CD4-positive, alpha-beta T cell treated with Interleukin-17A for 4 hours (primary cell): ENCODE results near the gene AS3MT.
A peak's percentile ranks its signal among the peaks of the same experiment; 100 is the strongest.

ENCODE experiments used
- DNase-seq: peaks from one replicate; pipeline ENCODE4 v3.0.0-alpha.2; 2020; ENCODE audit warnings: mixed read lengths

Gene AS3MT

DNA sequence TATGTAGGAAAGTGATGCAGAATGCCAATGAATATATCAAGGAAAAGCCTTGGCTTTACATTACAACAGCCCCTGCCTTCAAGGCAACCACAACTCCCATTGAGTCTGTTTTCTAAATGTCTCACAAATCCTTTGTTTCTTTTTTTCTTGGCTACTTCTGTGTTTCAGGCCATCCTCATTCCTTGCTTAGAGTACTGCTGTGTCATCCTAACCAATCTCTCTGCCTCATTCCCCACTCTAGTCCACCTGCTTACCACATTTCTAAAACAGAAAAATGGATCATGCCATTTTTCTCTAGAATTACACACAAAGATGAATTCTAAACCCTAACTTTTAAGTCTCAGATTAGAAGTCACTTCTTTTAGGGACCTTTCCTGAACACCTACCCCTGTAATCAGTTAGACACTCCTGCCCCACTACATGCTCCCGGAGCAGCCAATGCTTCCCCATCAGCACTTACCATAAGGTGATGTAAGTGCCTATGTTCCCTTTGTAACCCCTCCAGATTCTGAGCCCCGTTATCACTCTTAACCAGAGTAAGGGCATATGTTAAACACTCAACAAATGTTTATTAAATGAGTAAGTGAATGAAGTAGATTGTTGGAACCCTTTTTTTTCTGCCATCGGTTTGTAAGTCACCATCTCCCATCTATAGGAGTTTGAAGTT, 12.4 kb upstream of the AS3MT start:
- no peak for DNase-seq

GRCh38 chr10:102859911-102860310, 9.4 kb upstream of the AS3MT start:
- DNase-seq: no peak

DNA sequence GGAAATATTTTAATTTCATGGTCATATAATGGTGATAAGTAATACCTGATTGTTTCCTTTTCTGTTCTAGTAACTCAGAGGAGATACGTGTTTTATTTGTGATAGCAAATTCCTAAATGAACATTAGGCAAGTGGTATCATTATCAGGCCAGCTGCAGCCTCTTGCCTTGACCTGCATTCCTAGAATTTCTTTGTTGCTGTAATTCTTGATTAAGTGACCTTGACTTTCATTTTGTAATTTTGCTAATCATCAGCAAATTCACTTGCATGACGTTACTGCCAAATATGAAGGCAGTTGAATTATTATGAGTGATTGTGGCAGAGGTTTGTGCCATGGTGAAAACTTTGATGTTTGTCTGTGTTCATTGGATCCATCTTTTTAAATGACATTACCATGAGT, 5.6 kb upstream of the AS3MT start:
- no peak for DNase-seq

DNA sequence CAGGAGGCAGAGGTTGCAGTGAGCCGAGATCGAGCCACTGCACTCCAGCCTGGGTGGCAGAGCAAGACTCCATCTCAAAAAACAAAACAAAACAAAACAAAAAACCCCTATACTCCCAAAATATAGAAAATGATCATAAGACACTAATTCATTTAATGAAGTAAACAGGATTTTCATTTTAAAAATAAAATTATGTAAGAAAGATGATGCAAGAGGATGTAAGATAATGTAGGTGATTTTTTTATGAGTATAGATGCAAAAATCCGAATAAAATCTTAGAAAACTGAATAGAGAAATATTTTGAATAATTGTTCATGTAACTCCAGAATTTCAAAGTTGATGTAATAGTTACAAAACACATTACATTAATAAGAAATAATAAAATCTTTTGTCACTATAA, 3.6 kb upstream of the AS3MT start:
- no peak for DNase-seq

- DNase-seq: no peak
Measured at GRCh38 chr10:102868911-102869257, 386 bp upstream of the AS3MT start.

DNA sequence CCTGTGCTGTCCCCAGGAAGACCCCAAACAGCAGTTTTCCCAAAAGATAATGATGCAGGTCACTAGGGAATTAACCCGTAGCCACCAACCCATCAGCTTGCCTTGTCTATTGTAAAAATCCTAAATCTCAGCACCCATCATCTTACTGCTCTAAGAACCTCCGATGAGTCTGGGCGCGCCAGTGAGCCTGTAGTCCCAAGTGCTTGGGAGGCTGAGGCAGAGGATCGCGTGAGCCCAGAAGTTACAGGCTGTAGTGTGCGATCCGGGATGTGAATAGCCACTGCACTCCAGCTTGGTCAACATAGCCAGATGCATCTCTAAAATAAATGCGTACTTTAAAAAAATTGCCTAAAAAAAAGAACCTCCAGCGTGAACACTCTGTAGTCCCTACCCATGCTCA, 951 bp downstream of the AS3MT start:
- DNase-seq: no peak

- no peak for DNase-seq
Measured at GRCh38 chr10:102872163-102872562, 2.9 kb downstream of the AS3MT start.

DNA sequence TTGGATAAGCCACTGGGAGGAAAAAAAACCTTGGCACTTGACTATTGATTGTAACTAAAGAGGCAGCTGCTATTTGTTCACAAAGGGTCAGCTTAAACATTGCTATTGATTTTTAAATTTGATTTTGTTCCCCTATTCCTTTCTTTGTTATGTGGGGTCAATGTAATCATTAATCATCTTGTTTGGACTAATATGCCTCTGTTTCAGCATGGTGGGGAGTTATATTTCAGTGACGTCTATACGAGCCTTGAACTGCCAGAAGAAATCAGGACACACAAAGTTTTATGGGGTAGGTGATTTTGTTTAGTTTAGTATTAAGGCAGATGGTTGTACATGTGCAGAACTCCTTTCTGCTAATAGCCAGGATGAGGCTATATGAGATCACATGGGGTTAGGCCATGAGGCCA, 7.5 kb downstream of the AS3MT start:
- DNase-seq: no peak

DNA sequence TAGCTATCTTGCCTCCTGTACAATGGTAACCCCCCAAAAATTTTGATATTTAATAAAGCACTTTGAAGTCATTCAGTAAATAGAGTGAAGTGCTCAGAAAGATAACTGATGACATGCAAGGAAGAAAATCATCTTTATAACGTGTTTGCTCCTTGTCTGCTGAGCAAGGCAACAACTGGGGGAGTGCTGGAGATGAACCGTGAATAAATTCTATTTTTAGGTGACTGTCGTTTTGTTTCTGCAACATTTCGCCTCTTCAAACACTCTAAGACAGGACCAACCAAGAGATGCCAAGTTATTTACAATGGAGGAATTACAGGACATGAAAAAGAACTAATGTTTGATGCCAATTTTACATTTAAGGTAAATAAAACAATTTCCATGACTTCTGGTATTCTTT, 9.4 kb downstream of the AS3MT start:
- DNase-seq: no peak

GRCh38 chr10:102880256-102880655, 11.0 kb downstream of the AS3MT start:
- no peak for DNase-seq

DNA sequence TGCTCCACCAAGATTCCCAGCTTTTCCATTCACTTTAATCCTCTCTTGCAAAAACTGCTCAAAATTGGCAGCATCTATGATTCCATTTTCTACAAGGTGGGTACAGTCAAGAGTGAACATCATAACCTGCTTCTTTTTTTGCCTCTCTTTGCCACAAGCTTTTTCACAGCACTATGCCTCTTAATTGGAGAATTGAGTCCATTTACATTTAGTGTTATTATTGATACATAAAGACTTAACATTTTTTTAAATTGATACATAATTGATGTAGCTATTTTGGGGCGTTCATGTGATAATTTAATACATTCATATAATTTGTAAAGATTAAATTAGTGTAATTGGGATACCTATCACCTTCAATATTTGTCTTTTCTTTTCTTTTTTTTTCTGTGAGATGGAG, 18.8 kb downstream of the AS3MT start:
- DNase-seq: no peak

DNA sequence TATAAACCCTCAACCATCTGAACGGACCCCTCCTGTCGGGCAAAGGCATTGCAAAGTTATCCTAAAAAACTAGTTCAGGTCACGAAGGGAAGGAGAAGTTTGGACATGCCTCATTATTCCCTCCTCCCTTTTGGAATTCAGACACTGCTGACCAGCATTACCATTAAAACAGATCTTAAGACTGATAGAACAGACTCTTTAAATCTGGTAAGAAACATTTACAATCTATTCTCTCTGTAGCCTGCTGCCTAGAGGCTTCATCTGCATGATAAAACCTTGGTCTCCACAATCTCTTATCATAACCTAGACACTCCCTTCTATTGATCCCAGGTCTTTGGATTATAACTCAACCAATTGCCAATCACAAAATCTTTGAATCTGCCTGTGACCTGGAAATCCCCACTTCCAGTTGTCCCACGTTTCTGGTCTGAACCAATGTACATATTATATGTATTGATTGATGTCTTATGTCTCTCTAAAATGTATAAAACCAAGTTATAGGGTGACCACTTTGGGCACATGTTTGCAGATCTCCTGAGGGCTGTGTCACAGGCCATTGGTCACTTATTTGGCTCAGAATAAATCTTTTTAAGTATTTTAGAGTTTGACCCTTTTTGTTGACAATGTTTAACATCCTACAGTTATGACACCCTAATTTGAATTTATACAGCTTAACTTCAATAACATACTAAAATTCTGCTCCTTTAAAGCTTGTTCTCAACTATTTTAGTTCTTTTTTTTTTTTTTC, 25.4 kb downstream of the AS3MT start:
- DNase-seq: no peak

- DNase-seq: no peak
Measured at GRCh38 chr10:102900006-102900405, 30.7 kb downstream of the AS3MT start.

GRCh38 chr10:102904346-102904745, 35.1 kb downstream of the AS3MT start:
- no peak for DNase-seq

DNA sequence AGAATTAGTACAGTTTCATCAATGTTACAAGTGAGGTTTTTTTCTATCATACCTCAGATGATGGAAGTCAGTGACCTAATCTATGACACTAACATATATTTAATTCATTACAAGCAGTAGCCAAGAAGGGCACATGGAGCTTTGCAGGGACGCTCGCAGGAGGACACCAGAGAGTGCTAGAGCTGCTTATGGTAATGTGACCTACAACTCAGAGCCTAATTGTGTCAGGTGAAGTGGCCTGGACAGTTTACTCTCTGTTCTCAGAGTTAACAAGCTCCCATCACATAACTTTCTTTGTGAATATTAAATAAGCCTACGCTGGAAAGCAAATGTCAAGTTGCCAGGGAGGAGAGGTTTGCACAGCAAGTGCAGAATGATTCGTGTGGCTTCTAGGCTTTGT, 37.2 kb downstream of the AS3MT start:
- DNase-seq: no peak

DNA sequence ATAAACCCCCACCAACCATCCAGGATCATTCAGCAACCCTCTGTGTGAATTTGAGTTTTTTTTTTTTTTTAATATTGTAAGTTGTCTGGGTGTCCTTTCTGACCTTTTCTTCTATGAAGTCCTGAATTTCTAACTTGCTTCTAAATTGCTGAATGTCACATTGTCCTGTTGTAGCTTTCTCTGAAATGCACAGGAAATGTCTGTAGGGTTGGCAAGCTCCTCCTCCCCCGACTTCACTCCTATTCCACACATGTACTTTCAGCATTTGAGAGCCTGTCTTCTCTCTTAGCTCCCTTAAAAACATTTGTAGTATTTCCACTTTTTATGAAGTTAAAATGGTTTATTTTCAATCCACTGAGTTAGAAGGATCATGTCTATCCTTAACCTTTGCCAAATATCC, 45.5 kb downstream of the AS3MT start:
- DNase-seq: no peak

DNA sequence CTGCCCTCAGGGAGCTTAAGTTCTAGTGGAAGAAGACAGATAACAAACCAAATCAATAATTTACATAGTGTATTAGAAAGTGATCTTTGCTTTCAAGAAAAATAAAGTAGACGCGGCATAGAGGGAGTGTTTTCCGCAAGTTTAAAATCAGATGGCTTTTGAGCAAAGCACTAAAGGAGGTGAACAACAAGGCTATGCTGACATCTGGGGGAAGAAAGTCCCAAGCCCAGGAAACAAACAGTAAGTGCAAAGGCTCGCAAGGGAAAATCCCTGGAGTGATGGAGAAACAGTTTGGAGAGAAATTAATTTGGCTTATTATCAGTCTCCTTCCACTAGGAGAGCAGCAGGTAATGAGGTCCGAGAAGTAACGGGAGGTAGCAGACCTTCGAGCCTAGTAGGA, 46.9 kb downstream of the AS3MT start:
- no peak for DNase-seq

- peak; percentile 86 for DNase-seq
Measured at GRCh38 chr10:102917314-102917961, 48.2 kb downstream of the AS3MT start.

DNA sequence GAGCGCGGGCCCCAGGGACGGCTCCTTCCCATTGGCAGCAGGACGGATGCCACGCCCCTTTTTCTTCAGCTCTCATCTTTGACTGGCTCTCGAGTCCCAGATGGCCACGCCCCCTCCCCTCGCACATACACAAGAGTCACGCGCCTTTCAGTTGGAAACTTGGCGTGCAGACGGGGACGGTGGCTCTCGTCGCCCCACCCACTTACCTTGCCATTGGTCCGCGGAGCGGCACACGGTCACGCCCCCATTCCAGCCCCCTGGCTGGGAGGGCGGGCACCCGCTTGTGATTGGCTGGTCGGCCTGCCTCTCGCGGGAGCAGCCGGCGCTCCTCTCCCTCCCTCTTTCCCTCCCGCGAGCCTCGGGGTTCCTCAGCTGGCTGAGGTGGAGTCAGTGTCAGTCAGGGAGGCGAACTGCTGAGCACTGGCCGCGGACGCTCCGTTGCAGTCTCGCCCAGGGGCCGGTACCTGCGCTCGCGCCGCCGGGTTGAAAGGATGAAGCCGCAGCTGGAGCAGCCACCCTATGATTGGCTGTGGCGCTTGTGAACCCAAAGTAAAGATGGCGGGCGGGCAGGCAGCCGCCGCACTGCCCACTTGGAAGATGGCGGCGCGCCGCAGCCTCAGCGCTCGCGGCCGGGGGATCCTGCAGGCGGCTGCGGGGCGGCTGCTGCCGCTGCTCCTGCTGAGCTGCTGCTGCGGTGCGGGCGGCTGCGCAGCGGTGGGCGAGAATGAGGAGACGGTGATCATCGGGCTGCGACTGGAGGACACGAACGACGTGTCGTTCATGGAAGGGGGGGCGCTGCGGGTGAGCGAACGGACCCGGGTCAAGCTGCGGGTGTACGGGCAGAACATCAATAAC, 48.9 kb downstream of the AS3MT start, which contains the start of gene CNNM2:
Gene CNNM2 (plus strand): TSS at position 333 of the 855 bp plus-strand sequence. CDS start 187 bp downstream, at position 520.
- DNase-seq: peak; percentile 100

DNA sequence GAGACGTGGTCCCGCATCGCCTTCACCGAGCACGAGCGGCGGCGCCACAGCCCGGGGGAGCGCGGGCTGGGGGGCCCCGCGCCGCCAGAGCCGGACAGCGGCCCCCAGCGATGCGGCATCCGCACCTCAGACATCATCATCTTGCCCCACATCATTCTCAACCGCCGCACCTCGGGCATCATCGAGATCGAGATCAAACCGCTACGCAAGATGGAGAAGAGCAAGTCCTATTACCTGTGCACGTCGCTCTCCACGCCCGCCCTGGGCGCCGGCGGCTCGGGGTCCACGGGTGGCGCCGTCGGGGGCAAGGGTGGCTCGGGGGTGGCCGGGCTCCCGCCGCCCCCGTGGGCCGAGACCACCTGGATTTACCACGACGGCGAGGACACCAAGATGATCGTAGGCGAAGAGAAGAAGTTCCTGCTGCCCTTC, 49.6 kb downstream of the AS3MT start:
- DNase-seq: peak; percentile 45

- peak; percentile 7 for DNase-seq
Measured at GRCh38 chr10:102919246-102919959, 50.1 kb downstream of the AS3MT start.

DNA sequence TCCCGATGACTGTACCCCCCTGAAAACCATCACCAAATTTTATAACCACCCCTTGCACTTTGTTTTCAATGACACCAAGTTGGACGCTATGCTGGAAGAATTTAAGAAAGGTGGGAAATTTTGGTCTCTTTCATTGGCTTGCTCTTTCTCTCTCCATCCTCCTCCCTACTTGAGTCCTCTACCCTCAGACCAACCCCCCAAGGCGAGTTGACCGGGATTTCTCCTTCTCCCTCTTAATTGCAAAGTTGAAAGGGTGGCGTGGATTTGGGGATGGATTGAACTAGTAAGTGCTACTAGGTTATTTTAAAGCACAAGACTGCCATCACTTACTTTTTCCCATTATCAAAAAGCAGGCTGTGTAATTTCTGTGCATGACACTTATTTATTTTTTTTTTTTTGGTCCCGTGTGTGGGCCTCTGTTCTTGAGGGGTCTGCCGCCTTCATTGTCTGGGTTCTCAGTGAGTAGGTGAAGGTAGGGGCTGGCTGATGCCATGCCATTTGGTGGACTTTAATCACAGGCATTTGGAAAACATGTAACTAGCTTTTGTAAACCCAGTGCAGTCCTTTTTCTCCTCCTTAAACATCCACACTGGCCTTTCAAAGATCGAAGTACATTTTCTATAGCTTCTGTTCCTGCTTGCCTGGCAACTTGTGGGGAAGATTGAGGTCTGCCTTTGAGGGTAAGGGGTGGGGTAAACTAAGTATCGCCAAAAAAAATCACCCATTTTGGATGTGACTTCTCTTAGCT, 50.9 kb downstream of the AS3MT start:
- DNase-seq: no peak
